ENCODE data around the gene SLC38A10. TPM values are rescaled to one million over a fixed set of nuclear protein-coding genes. Genes with fewer than 3 reads are reported as not detected.

SLC38A10 gene
- total and polyA plus RNA-seq, 7 donors, result 7.8 to 88.7 (median 37.9) TPM

- Histone ChIP-seq H3K27ac (no peak overlapping the region), H3K4me1 (peaks cover 0 to 5% (median 0%) of the 10 kb centered on the region in 4 donors), H3K36me3 (peaks cover 0 to 20% (median 0%) of the 10 kb centered on the region in 4 donors), H3K9me3 (no peaks in the 10 kb centered on the region), H3K4me3 (no peak overlapping the region), H3K27me3 (no peaks in the 10 kb centered on the region)
- 40 to 79% methylated on average over 10 of the region's 10 CpGs for WGBS, 2 donors
- TF ChIP-seq POLR2A (IDR thresholded peaks at IDR 0.05) (no peak), EP300 (IDR thresholded peaks at IDR 0.05) (no peak), POLR2AphosphoS5 (IDR thresholded peaks at IDR 0.05) (no peak)
- no peak for DNase-seq
- intact Hi-C loops (cut with DNase I), result loop anchor here (5.0 kb wide), 1 partner anchor 62 kb away; no protein-coding TSS in a partner anchor
Observed at GRCh38 chr17:81204578-81204977, 90.5 kb downstream of the SLC38A10 start.

- H3K9me3 ChIP-seq, result no peaks in the 10 kb centered on the region
- no peak overlapping the region for H3K4me3 ChIP-seq
- peaks cover 0 to 14% (median 0%) of the 10 kb centered on the region in 4 donors for H3K4me1 ChIP-seq
- no peak for DNase-seq
- 94 to 95% methylated on average over 20 of the region's 20 CpGs for WGBS, 2 donors
- peaks cover 0 to 15% (median 0%) of the 10 kb centered on the region in 4 donors for H3K36me3 ChIP-seq
- no peak for TF ChIP-seq POLR2AphosphoS5 (IDR thresholded peaks at IDR 0.05)
- TF ChIP-seq, protein P1, sequence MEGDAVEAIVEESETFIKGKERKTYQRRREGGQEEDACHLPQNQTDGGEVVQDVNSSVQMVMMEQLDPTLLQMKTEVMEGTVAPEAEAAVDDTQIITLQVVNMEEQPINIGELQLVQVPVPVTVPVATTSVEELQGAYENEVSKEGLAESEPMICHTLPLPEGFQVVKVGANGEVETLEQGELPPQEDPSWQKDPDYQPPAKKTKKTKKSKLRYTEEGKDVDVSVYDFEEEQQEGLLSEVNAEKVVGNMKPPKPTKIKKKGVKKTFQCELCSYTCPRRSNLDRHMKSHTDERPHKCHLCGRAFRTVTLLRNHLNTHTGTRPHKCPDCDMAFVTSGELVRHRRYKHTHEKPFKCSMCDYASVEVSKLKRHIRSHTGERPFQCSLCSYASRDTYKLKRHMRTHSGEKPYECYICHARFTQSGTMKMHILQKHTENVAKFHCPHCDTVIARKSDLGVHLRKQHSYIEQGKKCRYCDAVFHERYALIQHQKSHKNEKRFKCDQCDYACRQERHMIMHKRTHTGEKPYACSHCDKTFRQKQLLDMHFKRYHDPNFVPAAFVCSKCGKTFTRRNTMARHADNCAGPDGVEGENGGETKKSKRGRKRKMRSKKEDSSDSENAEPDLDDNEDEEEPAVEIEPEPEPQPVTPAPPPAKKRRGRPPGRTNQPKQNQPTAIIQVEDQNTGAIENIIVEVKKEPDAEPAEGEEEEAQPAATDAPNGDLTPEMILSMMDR (IDR thresholded peaks at IDR 0.05), result no peak
- TF ChIP-seq POLR2A (IDR thresholded peaks at IDR 0.05), result no peak
- TF ChIP-seq EP300 (IDR thresholded peaks at IDR 0.05), result no peak
- intact Hi-C loops (cut with DNase I), result loop anchor here (5.0 kb wide), 1 partner anchor 61 kb away; no protein-coding TSS in a partner anchor
- H3K27ac ChIP-seq, result no peak overlapping the region
- no peaks in the 10 kb centered on the region for H3K27me3 ChIP-seq
Observed at GRCh38 chr17:81203136-81203535, 92.0 kb downstream of the SLC38A10 start.

DNA sequence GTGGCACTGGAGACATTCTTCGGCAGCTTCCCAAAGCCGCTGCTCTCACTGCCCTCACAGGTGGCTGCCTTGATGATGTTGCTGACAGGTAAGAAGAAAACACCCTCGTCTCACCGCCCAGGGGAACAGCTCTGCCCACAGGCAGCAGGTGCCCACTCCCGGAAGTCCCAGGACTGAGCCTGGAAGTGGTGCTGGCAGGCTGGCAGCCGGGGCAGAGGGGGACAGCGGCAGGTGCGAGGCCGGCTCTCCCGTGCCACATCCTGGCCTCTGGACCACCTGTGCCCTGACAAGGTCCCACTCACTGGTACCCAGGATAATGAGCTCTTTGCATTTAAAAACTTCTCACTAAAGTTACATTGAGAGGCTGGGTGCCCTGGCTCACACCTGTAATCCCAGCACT, 92.8 kb downstream of the SLC38A10 start:
- no peaks in the 10 kb centered on the region for H3K9me3 ChIP-seq
- TF ChIP-seq POLR2A (IDR thresholded peaks at IDR 0.05), result no peak
- TF ChIP-seq EP300 (IDR thresholded peaks at IDR 0.05), result no peak
- no peak for TF ChIP-seq POLR2AphosphoS5 (IDR thresholded peaks at IDR 0.05)
- TF ChIP-seq, protein P1 (IDR thresholded peaks at IDR 0.05), result no peak
- no peak for DNase-seq
- H3K4me1 ChIP-seq, result peaks cover 0 to 14% (median 0%) of the 10 kb centered on the region in 4 donors
- H3K27me3 ChIP-seq, result no peaks in the 10 kb centered on the region
- intact Hi-C loops (cut with DNase I), result loop anchor here (5.0 kb wide), 1 partner anchor 60 kb away; no protein-coding TSS in a partner anchor
- WGBS, 2 donors, result 95 to 96% methylated on average over 10 of the region's 10 CpGs
- H3K4me3 ChIP-seq, result no peak overlapping the region
- peaks cover 0 to 15% (median 0%) of the 10 kb centered on the region in 4 donors for H3K36me3 ChIP-seq
- no peak overlapping the region for H3K27ac ChIP-seq

DNA sequence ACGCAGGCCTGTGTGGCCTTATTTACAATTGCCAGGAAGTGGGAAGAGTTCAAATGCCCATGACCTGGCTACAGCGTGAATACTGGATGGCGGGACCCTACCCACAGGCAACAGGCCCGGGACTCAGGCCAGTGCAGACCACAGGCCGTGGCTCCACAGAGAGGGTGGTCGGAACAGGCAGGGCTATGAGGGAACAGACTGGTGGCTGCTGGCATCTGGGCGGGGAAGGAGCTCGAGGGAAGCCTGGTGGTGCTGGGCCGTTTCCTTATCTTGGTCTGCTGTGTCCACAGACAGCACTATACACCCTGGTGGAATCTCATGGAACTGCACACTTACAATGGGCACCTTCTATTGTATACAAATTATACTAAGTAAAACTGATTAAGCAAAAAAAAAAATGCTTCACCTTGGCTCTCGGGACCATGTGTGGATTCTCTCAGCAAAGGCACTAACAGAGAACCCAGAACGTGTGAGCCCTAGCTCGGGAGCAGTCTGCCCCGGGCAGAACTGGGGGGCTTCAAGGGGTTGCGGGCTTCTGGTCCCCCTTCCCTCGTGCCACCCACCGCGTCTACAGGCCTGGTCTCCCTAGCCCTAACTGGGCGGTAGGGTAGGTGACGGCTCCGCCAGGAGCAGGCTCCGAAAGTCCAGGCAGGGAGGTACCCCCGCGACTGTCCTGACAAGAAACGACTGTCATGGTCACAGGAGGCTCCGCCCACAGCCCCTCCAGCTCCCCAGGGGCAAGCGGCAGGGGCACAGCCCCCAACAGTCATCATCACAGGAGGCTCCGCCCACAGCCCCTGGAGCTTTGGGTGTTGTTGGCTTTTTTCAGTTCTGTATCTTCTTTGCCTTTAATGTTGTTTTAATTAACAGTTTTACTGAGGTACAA, 94.2 kb downstream of the SLC38A10 start:
- Histone ChIP-seq H3K4me1 (peaks cover 0 to 15% (median 0%) of the 10 kb centered on the region in 4 donors), H3K9me3 (no peaks in the 10 kb centered on the region), H3K27me3 (no peaks in the 10 kb centered on the region), H3K36me3 (peaks cover 0 to 22% (median 0%) of the 10 kb centered on the region in 4 donors), H3K4me3 (no peak overlapping the region), H3K27ac (no peak overlapping the region)
- WGBS, 2 donors, result 66 to 78% methylated on average over 27 of the region's 27 CpGs
- TF ChIP-seq, protein P1 (IDR thresholded peaks at IDR 0.05), result peak; percentile 33 to 53 (median 40)
- no peak for TF ChIP-seq EP300 (IDR thresholded peaks at IDR 0.05)
- no peak for DNase-seq
- intact Hi-C loops (cut with DNase I), result loop anchor here (5.0 kb wide), 1 partner anchor 59 kb away; no protein-coding TSS in a partner anchor

DNA sequence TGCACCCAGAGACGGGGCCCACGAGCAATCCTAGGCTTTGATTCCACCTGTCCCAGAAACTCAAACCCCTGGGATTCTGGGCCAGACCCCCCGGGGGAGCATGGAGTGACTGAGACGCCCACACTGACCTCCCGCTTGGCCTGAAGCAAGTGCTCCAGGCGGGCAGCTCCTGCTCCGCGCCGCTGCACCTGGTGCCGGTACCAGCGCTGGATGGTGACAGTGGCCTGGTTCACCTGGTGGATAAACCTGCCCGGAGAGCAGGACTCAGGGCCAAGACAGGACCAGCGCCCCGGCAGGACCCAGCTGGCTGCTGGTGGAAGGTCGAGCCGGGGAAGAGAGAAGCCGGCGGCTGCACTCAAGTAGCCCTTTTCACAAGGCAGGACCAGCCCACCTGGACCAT, 94.9 kb downstream of the SLC38A10 start:
- no peaks in the 10 kb centered on the region for H3K27me3 ChIP-seq
- DNase-seq, result no peak
- H3K36me3 ChIP-seq, result peaks cover 0 to 28% (median 0%) of the 10 kb centered on the region in 4 donors
- H3K4me1 ChIP-seq, result peaks cover 0 to 22% (median 0%) of the 10 kb centered on the region in 4 donors
- H3K27ac ChIP-seq, result no peak overlapping the region
- no peaks in the 10 kb centered on the region for H3K9me3 ChIP-seq
- intact Hi-C loops (cut with DNase I), result loop anchor here (5.0 kb wide), 1 partner anchor 58 kb away; no protein-coding TSS in a partner anchor
- TF ChIP-seq, protein P1 (IDR thresholded peaks at IDR 0.05), result no peak
- TF ChIP-seq POLR2A (IDR thresholded peaks at IDR 0.05) (no peak), POLR2AphosphoS5 (IDR thresholded peaks at IDR 0.05) (no peak), EP300 (IDR thresholded peaks at IDR 0.05) (no peak)
- H3K4me3 ChIP-seq, result no peak overlapping the region
- WGBS, 2 donors, result 96 to 97% methylated on average over 18 of the region's 18 CpGs
